Stromal cell of bone marrow (primary cell): Measurements from ENCODE around the gene DENND5A.
"Not testable (repeated sequence)": the region's sequence is repeated elsewhere in the genome, so short reads cannot be mapped to it uniquely, and the experiment has no call there.

Experiments
- DNase-seq: peaks from one replicate; pipeline ENCODE4 v3.0.0-alpha.2; 2012; ENCODE audit warnings: low read depth

The DENND5A gene

GRCh38 chr11:9264316-9265210 lies 587 bp downstream of the DENND5A start:
- peak; percentile 74 for DNase-seq

GRCh38 chr11:9263840-9264315 lies 1.3 kb downstream of the DENND5A start:
- peak; percentile 27 for DNase-seq

GRCh38 chr11:9260838-9261146 lies 4.4 kb downstream of the DENND5A start:
- not testable (repeated sequence) for DNase-seq

GRCh38 chr11:9259981-9260837 lies 4.9 kb downstream of the DENND5A start:
- no peak for DNase-seq

- not testable (repeated sequence) for DNase-seq
Observed at GRCh38 chr11:9258279-9258678, 6.9 kb downstream of the DENND5A start.

GRCh38 chr11:9254416-9254815 lies 10.7 kb downstream of the DENND5A start:
- no peak for DNase-seq

- DNase-seq = no peak
Observed at GRCh38 chr11:9253086-9253485, 12.1 kb downstream of the DENND5A start.

- no peak for DNase-seq
Observed at GRCh38 chr11:9251311-9251710, 13.8 kb downstream of the DENND5A start.

- no peak for DNase-seq
Observed at GRCh38 chr11:9250139-9250582, 15.0 kb downstream of the DENND5A start.

GRCh38 chr11:9249252-9249651 lies 15.9 kb downstream of the DENND5A start:
- DNase-seq = no peak

GRCh38 chr11:9247863-9248262 lies 17.3 kb downstream of the DENND5A start:
- DNase-seq = no peak

GRCh38 chr11:9236242-9236641 lies 28.9 kb downstream of the DENND5A start:
- not testable (repeated sequence) for DNase-seq

- DNase-seq = no peak
Observed at GRCh38 chr11:9232482-9232881, 32.7 kb downstream of the DENND5A start.

GRCh38 chr11:9231848-9232177 lies 33.3 kb downstream of the DENND5A start:
- DNase-seq = peak; percentile 51

- DNase-seq = no peak
Observed at GRCh38 chr11:9230296-9230695, 34.9 kb downstream of the DENND5A start.

GRCh38 chr11:9228091-9228490 lies 37.1 kb downstream of the DENND5A start:
- no peak for DNase-seq

GRCh38 chr11:9225748-9226298 lies 39.3 kb downstream of the DENND5A start:
- no peak for DNase-seq

- DNase-seq = no peak
Observed at GRCh38 chr11:9222654-9223053, 42.5 kb downstream of the DENND5A start.

GRCh38 chr11:9220853-9221252 lies 44.3 kb downstream of the DENND5A start:
- not testable (repeated sequence) for DNase-seq

- DNase-seq = peak; percentile 73
Observed at GRCh38 chr11:9219572-9219971, 45.6 kb downstream of the DENND5A start.

- DNase-seq = peak; percentile 40
Observed at GRCh38 chr11:9219115-9219514, 46.0 kb downstream of the DENND5A start.

- no peak for DNase-seq
Observed at GRCh38 chr11:9214765-9215164, 50.4 kb downstream of the DENND5A start.

- no peak for DNase-seq
Observed at GRCh38 chr11:9211322-9211721, 53.8 kb downstream of the DENND5A start.
